ENCODE measurements around the gene CYLD.

- TF ChIP-seq EZH2 (IDR thresholded peaks at IDR 0.05; ENCODE audit: borderline replicate concordance, low read length), result no peak
- no peak for TF ChIP-seq CTCF (IDR thresholded peaks at IDR 0.05; ENCODE audit: low read length)
Observed at GRCh38 chr16:50709980-50710379, 31.9 kb upstream of the CYLD start.
